HG03045 (cell line): Measurements from ENCODE around the gene TMEM143.
"Not testable (repeated sequence)": the region's sequence is repeated elsewhere in the genome, so short reads cannot be mapped to it uniquely, and the experiment has no call there.

Source experiments
- ATAC-seq: cut with Tn5 transposase; IDR thresholded peaks from one replicate; pipeline ENCODE4 v1.9.1; 2021; ENCODE audit warnings: mild to moderate bottlenecking, moderate library complexity; ENCODE audit not compliant: unreplicated experiment

The TMEM143 gene

DNA sequence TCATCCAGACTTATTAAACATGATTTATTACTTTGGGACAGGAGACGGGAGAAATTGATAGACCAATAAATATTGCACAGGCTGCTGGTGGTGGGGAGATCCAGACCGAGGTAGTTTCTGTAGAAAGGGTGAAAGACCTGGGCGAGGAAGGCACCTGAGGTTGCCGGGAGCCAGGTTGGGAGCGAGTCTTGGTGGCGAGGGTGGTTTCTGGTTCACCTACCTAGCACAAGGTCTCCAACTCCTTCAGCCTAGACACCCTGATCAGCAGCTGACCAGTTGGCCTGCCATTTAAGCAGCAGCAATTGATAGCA, 31.4 kb downstream of the TMEM143 start:
- ATAC-seq, result no peak

DNA sequence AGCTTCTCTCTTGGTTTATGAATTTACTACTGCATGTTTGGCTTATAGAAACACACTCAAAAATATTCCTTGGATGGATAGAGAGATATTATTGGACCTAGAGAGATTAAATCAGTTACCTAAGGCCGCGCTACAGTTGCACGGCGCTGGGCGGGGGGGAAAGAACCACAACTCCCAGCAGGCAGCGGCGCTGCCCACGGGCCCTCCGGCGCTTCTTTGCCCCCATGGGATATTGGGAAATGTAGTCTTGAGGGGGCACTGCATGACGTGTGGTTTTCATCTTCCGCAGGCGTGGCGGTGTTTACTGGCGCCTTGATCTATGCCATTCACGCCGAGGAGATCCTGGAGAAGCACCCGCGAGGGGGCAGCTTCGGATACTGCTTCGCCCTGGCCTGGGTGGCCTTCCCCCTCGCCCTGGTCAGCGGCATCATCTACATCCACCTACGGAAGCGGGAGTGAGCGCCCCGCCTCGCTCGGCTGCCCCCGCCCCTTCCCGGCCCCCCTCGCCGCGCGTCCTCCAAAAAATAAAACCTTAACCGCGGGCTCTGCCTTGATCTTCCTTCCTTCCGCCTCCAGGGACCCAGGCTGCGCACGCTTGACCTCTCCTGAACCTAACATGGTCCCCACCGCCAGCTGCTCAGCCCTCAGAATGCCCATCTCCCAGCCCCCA, 33.6 kb downstream of the TMEM143 start:
- ATAC-seq, result peak; percentile 21

DNA sequence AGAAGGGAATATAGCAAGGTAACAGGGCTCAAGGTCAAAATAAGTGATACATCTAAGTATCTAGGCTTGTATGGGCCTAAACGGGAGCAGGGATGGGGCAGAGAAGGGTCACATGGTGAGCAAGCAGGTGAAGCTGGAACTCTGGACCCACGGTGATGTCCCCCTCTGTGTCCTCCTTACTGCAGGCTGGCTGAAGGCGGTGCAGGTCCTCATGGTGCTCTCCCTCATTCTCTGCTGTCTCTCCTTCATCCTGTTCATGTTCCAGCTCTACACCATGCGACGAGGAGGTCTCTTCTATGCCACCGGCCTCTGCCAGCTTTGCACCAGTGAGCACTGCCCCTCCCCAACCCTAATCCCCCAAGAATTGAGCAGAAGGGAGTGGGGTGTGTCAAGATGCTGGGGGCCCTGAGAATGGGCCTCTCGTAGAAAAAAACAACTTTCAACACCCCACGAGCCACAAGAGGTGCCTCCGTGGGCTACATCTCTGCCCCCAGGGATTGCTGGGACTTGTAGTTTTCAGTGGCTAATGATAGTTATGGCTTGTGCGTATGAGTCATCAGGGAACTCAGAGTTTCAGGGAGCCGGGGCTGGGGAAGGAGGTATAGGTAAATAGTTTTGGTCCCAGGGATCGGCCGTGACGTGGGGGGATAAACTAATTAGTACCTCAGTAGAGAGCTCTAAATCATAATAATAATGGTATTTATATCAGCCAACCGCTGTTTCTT, 34.4 kb downstream of the TMEM143 start:
- no peak for ATAC-seq

DNA sequence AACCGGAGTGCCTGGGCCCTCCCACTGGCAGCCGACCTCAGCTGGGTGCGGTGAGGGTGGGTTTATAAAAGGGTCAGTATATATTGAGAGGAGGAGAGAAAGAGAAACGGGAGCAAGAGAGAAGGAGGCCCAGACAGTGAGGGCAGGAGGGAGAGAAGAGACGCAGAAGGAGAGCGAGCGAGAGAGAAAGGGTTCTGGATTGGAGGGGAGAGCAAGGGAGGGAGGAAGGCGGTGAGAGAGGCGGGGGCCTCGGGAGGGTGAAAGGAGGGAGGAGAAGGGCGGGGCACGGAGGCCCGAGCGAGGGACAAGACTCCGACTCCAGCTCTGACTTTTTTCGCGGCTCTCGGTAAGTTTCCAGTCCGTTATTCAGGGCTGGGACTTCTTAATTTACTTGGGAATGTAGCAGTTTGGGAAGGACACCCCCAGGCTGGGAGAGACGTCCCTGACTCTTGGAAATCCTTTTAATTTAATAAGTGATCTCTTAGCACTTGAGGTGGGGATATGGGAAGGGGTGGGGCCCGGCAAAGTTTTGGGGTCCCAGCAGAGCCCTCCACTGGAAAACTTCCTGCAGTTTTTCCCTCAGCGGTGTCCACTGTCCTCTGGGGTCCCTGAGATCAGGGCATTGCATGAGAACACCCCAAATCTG, 38.4 kb downstream of the TMEM143 start, which contains the start of gene EMP3:
Gene EMP3, plus strand, starts transcription at position 288 of the 646 bp plus-strand sequence. CDS start 1,293 bp downstream, outside the sequence.
- no peak for ATAC-seq

DNA sequence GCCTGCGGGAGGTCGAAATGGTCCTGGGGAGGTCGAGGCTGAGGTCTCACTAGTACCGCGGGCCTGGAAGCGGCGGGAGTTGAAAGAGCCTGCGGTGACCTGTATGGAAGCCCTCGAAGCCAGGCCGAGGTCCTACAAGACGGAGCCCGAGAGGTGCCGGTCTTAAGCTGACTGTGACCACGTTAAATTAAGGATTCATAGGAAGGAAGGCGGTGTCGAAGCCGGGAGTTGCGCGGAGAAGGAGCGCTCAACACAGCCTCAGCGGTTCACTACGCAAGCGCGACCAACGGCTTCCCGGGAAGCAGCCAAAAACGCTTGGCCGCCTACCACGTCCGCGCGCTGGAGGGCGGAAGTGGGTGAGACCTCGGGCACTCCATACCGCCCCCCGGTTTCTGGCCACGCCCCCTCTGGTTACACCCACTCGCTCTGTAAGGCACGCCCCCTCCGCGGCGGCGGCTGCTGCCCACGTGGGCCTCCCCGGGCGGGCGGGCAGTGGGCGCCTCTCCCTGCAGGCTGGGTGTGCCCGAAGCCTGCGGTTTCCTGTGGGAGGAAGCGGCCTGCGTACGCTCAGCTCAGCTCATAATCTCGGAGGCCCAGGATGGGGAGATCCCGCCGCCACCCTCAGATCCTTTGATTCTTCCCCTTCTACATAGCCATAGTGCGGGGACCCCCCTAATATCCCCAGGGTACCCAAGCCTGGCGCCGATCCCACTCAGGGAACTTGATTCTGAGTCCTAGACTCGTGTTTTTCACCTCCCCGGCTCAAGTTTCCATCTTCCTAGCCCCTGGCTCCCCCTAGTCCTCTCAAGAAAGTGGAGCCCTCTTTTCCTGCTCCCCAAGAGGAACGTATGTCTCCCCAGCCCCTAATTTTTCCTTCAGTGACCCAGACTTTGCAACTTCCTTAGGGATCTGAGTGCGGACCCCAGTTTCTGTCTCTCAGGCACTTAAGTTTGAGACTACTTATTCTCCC, 41.8 kb downstream of the TMEM143 start:
- peak; percentile 63 for ATAC-seq

DNA sequence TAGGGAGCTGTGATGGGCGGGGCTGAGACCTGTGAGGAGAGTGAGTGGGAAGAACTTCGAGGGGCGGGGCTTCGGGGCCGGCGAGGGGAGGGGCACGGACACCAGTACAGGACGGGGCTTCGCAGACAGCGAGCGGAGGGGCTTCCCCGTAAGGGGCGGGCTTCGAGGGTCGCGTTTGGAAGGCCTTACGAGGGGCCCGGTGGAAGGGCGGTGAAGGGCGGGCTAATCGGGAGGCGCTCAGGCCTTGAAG, 42.4 kb downstream of the TMEM143 start:
- peak; percentile 48 for ATAC-seq

DNA sequence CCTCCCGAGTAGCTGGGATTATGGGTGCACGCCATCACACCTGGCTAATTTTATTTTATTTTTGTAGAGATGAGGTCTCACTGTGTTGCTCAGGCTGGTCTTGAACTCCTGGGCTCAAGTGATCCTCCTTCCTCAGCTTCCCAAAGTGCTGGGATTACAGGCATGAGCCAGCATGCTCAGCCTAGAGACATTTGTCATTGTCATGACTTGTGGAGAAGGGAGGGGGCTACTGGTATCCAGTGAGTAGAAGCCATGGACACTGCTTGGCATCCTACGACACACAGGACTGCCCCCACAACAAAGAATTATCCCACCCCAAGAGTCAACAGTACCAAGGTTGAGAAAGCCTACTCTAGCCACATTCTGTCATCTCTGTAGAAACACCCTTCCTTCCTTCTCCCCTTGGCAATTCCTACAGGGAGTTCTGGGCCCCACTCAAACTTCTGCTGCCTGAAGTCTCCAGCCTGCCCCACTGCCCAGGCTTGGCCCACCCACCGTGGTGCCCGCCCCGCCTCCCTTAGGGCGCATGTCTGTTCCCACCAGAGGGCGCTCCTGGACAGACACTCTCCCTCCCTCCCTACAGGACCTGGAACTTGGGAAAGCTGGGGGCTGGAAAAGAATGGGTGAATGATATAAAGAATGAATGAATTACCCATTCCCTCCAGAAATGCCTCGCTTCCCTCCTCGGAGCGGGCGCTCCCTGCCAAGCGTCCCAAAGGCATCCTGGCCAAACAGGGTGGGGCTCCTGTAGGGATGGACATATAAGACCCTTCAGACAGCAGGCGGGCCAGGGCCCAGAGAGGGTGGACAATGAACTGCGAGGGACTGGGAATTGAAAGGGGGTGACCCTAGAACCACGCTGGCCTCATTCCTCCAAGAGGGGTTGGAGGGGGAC, 43.8 kb downstream of the TMEM143 start:
- no peak for ATAC-seq

DNA sequence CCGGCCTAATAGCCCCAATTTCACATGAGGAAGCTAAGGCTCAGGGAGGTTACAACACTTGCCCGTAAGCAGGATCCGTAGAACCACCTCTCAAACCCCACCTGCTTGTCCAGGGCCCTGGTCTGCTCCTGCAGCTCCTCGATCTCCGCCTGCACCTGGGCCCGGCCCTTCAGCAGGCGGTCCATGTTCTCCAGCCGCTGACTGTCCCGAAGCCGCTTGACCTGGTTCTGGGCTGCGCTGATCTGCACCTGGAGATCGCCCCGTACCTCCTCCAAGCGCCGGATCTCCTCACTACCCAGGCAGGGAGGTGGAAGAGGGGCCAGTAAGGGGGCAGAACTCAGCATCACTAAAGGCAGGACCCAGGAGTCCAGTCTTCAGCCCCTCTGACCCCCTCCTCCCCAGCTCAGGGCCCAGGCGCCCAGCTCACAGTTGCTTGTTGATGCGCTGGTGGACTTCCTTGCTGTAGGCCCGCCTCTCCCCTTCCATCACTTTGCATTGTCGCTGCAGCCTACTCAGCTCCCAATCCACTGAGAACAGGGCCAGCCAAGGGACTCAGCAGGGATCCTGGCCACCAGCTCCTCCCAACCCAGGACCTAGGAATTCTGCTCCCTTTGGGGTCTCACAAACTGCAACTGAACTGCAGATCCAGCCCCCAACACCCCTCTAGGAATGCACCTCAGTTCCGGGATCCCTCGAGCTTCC, 45.3 kb downstream of the TMEM143 start:
- ATAC-seq, result no peak

DNA sequence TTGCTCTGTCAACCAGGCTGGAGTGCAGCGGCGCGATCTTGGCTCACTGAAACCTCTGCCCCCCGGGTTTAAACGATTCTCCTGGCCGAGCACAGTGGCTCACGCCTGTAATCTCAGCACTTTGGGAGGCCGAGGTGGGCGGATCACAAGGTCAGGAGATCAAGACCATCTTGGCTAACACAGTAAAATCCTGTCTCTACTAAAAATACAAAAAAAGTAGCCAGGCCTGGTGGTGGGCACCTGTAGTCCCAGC, 46.1 kb downstream of the TMEM143 start:
- ATAC-seq, result not testable (repeated sequence)

DNA sequence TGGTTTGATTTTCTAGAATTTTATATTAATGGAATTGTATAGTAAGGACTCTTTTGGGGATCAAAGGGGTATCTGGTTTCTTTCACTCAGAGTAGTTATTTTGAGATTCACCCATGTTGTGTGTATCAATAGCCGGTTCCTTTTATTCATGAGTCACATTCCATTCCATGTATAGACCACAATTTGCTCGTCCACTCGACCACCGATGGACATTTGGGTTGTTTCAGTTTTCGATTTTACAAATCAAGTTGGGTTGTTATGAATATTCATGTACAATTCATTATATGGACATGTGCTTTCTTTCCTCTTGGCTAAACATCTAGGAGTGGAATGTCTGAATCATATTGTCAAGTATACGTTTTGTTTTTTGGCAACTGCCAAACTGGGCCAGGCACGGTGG, 48.0 kb downstream of the TMEM143 start:
- ATAC-seq, result no peak

DNA sequence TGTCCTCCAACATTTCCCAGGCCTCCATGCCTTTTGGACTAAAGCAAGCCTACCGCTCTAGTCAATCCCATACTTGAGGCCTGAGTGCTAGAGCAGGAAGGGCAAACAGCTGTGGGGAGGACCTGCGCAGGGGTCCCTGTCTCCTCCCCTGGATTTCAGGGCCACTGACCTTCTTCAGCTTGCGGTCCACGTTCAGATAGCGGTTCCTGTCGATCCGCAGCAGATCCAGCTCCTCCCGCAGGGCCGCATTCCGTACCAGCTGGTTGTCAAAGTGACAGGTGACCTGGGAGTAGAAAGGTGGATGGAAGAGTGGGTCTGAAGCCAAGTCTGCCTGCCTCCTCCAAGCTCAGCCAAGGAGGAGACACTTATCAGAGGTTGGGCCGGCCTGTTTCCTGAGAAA, 52.4 kb downstream of the TMEM143 start:
- ATAC-seq, result no peak

DNA sequence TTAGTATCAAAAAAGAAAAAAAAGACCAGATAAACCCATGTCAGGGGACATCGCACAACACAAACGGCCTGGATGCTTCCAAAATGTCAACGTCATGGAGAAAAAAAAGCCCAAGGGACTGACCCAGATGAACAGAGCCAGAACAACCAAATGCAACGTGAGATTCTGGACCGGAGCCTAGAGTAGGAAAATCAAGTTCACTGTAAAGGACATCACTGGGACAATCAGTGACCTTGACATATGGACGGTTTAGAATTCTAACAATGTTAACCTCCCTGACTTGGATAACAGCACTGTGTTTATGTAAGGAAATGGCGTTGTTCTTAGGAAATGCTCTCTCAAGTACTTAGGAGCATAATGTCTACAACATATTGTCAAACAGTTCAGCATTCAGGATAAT, 53.5 kb downstream of the TMEM143 start:
- no peak for ATAC-seq

DNA sequence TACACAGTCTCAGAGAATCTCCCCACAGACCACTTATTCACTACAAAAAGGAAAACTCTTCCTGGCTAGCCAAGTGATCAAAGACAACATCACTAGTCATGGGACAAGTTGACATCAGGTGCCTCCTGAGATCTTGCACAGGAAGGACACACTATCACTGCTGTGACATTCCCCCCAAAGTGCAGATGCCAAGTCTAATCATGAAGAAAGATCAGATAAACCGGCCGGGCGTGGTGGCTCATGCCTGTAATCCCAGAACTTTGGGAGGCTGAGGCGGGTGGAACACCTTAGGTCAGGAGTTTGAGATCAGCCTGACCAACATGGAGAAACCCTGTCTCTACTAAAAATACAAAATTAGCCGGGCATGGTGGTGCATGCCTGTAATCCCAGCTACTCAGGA, 54.0 kb downstream of the TMEM143 start:
- not testable (repeated sequence) for ATAC-seq

DNA sequence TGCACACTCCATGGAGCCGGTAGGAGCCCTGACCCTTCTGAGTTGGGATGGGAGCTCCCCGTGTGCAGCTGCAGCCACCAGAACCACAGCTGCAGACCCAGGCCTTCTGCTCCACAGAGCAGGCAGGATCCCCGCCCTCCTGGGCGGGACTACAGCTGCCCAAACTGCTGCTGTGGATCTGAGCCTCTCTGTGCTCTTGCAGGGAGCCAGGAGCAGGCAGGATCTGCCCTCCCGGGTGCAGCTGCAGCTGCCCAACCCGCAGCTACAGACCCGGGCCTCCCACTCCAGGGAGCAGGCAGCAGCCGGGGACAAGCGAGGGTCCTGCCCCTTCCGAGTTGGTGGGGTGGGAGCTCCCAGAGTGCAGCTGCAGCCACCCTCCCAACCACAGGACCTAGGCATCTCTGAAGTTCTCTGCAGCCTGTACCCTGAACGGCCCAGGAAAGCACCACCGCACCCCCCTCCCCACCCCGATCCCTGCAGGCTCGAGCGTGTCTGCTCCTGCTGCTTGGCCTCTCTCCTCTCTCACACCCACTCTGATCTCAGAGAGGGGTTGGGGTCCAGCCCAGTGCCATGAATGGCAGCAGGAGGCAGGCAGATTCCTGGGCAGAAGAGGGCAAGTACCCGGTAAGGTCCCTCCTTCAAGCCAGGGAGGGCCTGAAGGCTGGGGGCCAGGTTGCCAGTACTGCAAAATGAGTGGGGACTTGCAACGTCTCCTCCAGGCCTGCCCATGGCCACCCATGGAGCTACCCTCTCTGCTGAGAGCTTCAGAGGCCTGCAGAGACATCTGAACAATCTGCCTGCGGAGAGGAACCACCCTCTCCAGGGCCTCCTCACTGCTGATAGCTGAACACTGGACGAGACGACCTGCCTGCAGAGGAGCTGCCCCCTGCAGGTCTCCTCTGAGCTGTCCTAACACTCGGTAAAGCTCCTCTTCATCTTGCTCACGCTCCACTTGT, 54.8 kb downstream of the TMEM143 start:
- no peak for ATAC-seq

DNA sequence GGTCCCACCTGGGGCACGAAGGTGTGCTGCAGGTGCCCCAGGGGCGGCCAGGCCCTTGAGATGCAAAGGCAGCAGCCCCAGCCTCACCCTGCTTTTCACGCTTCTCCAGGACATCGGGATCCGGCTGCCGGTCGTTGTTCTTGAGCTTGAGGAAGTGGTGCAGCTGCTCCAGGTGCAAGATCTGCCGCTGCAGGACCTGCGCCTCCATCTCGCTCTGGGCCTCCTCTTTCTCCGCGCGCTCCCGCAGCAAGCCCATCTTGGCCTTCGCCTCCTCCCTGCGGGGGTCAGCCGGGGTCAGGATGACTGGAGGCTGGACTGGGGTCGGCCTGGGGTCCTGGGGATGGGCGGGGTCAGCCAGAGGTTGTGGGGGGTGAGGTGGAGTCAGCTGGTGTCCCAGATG, 59.9 kb downstream of the TMEM143 start:
- no peak for ATAC-seq

DNA sequence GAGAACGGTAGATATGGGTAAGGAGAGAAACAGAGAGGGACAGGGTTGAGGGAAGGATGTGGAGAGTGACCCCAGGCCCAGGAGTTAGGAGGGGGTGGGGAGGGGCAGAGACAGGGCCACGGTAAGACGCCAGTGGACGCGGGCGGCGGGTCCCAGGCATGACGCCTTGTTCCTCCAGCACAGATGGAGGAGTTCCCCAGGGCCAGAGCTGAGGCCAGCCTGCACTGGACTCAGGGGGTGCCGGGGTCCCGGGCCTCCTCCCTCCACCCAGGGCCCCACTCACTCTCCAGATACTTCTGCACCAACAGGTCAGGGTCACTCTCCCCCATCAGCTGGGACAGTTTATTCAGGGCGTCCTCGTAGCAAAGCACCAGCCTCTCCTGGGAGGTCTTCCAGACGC, 60.4 kb downstream of the TMEM143 start:
- no peak for ATAC-seq

DNA sequence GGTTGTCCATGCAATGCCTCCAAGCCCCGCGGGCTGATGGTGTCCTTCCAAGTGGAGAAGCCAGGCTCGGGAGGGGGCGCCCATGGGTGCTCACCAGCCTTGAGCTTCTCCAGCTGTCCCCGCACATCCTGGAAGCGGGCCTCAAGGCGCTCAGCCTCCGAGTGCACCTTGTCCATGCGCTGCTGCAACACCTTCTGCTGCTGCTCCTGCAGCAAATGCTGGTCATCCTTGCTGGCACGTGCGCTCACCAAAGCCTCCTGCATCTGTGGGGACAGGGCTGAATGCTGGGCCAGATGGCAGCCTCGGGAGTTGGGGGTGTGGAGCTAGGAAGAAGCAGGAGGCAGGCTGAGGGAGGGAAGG, 61.2 kb downstream of the TMEM143 start:
- ATAC-seq, result no peak

DNA sequence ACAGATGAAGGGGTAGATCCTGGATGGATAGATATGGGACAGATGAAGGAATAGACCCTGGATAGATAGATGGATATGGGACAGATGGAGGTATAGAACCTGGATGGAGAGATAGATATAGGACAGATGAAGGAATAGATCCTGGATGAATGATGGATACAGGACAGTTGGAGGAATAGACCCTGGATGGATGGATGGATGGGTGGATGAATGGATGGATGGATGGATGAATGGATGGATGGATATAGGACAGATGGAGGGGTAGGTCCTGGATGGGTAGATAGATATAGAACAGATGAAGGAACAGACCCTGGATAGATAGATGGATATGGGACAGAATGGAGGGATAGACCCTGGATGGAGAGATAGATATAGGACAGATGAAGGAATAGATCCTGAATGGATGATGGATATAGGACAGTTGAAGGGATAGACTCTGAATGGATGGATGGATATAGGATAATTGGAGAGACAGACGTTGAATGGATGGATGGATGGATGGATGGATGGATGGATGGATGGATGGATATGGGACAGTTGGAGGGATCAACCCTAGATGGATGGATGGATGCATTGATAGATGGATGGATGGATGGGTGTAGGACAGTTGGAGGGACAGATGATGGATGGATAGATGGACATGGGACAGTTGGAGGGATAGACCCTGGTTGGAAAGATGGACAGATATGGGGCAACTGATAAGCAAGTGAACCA, 61.7 kb downstream of the TMEM143 start:
- no peak for ATAC-seq
